ENCODE results near the gene DUSP9.
"Not testable (repeated sequence)": the region's sequence is repeated elsewhere in the genome, so short reads cannot be mapped to it uniquely, and the experiment has no call there.

GRCh38 chrX:153694256-153694655 is 47.3 kb downstream of the DUSP9 start:
- not testable (repeated sequence) for TF ChIP-seq EZH2 (IDR thresholded peaks at IDR 0.05; ENCODE audit: low read length); CTCF (optimal IDR thresholded peaks at IDR 0.05 in 1 of 3, IDR thresholded peaks at IDR 0.05 in 1 of 3, conservative IDR thresholded peaks at IDR 0.05 in 1 of 3; ENCODE audit: extremely low read depth in 1 of 3, insufficient read depth in 2 of 3, low read length in 3 of 3)

Data from keratinocyte (primary cell).